Stimulated activated CD4-positive, alpha-beta T cell treated with anti-CD3 and anti-CD28 coated beads, Interleukin-1b, Interleukin-23, amount 100 ng/mL, for 1 hour (primary cell): Measurements from ENCODE around the gene DNAJC27.
A peak's percentile ranks its signal among the peaks of the same experiment; 100 is the strongest.

Experiments used
- DNase-seq, 2 donors: peaks; one replicate each; pipeline ENCODE4 v3.0.0-alpha.2; 2020; ENCODE audit warnings: low read depth in 2 of 2

The DNAJC27 gene

GRCh38 chr2:24925815-24926214, 45.9 kb downstream of the DNAJC27 start:
- DNase-seq, result no peak

- DNase-seq, result no peak
These were observed 47.0 kb downstream of the DNAJC27 start for GRCh38 chr2:24924732-24925131.

- DNase-seq, result no peak
These were observed 47.5 kb downstream of the DNAJC27 start for GRCh38 chr2:24924266-24924665.

- DNase-seq, result no peak
These were observed 48.6 kb downstream of the DNAJC27 start for GRCh38 chr2:24923106-24923505.

GRCh38 chr2:24922556-24922955, 49.2 kb downstream of the DNAJC27 start:
- DNase-seq, result no peak

GRCh38 chr2:24920809-24921441, 50.8 kb downstream of the DNAJC27 start:
- DNase-seq, result no peak

GRCh38 chr2:24920098-24920808, 51.5 kb downstream of the DNAJC27 start, which contains the start of gene ADCY3:
ADCY3 (minus strand) TSS chr2:24920237; CDS start chr2:24918987, 1,250 bp downstream.
- peak in 1 of 2 donors; percentile 33 for DNase-seq

GRCh38 chr2:24919506-24920097, 52.2 kb downstream of the DNAJC27 start:
- no peak for DNase-seq

GRCh38 chr2:24919037-24919505, 52.7 kb downstream of the DNAJC27 start:
- peak in 1 of 2 donors; percentile 19 for DNase-seq

GRCh38 chr2:24918326-24919036, 53.3 kb downstream of the DNAJC27 start:
- DNase-seq, result no peak

GRCh38 chr2:24917731-24918325, 53.9 kb downstream of the DNAJC27 start:
- DNase-seq, result no peak

GRCh38 chr2:24917086-24917485, 54.7 kb downstream of the DNAJC27 start:
- no peak for DNase-seq

GRCh38 chr2:24915796-24916195, 56.0 kb downstream of the DNAJC27 start:
- DNase-seq, result no peak

- DNase-seq, result no peak
These were observed 56.6 kb downstream of the DNAJC27 start for GRCh38 chr2:24915175-24915574.

- DNase-seq, result no peak
These were observed 57.0 kb downstream of the DNAJC27 start for GRCh38 chr2:24914713-24915112.

GRCh38 chr2:24913911-24914310, 57.8 kb downstream of the DNAJC27 start:
- DNase-seq, result no peak

GRCh38 chr2:24912986-24913385, 58.8 kb downstream of the DNAJC27 start:
- DNase-seq, result no peak

- no peak for DNase-seq
These were observed 59.2 kb downstream of the DNAJC27 start for GRCh38 chr2:24912523-24912922.

- DNase-seq, result no peak
These were observed 61.5 kb downstream of the DNAJC27 start for GRCh38 chr2:24910245-24910644.

GRCh38 chr2:24909555-24910177, 62.1 kb downstream of the DNAJC27 start:
- DNase-seq, result no peak

- no peak for DNase-seq
These were observed 63.3 kb downstream of the DNAJC27 start for GRCh38 chr2:24908461-24908901.
